GM13976 (cell line): ENCODE data around the gene R3HDM2.
"Not testable (repeated sequence)": the region's sequence is repeated elsewhere in the genome, so short reads cannot be mapped to it uniquely, and the experiment has no call there.

Source experiments
- DNase-seq: peaks from one replicate; pipeline ENCODE4 v3.0.0; 2012; ENCODE audit warnings: low spot score
- CTCF ChIP-seq: IDR thresholded peaks from 2 replicates; pipeline ENCODE4 v1.5.1; 2012; ENCODE audit warnings: borderline replicate concordance, mild to moderate bottlenecking; ENCODE audit not compliant: insufficient read depth; ENCODE audit errors: extremely low read depth, missing control alignments, control extremely low read depth
- in situ Hi-C: fragments of 300-500 bp; cut with MboI; formaldehyde crosslinking; loops from one replicate; pipeline ENCODE4 v1.12.0; 2022; ENCODE audit warnings: low sequenced_read_pairs, mixed read lengths, inconsistent platforms; ENCODE audit not compliant: unreplicated experiment

The R3HDM2 gene

GRCh38 chr12:57444744-57445143 is 13.9 kb upstream of the R3HDM2 start:
- DNase-seq = no peak
- in situ Hi-C loops = no loop called here
- TF ChIP-seq CTCF = no peak

DNA sequence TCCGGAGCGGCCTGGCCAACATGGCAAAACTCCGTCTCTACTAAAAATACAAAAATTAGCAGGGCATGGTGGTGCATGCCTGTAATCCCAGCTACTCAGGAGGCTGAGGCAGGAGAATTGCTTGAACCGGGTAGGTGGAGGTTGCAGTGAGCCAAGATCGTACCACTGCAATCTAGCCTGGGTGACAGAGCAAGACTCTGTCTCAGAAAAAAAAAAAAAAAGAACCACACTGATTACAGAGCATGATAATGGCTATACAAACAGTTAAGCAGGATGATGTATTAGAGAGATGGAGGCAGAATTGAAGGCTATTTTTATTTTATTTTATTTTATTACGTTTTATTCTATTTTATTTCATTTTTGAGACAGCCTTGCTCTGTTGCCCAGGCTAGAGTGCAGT is 13.5 kb upstream of the R3HDM2 start:
- in situ Hi-C loops, DNase-seq: not testable (repeated sequence)

GRCh38 chr12:57441846-57442427 is 11.1 kb upstream of the R3HDM2 start:
- TF ChIP-seq CTCF = no peak
- DNase-seq = no peak
- in situ Hi-C loops = no loop called here

DNA sequence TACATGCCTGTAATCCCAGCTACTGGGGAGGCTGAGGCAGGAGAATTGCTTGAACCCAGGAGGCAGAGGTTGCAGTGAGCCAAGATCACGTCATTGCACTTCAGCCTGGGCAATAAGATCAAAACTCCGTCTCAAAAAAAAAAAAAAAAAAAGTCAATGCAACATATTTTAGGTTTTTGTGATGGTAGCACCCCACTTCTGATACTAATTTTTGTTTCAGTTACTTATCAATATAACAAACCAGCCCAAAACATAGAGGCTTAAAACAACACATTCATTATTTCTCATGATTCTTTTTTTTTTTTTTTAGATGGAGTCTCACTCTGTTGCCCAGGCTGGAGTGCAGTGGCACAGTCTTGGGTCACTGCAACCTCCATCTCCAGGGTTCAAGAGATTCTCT is 10.6 kb upstream of the R3HDM2 start:
- DNase-seq, in situ Hi-C loops: not testable (repeated sequence)

- no peak for DNase-seq
- in situ Hi-C loops = no loop called here
- no peak for TF ChIP-seq CTCF
These were observed 9.0 kb upstream of the R3HDM2 start for GRCh38 chr12:57439762-57440266.

DNA sequence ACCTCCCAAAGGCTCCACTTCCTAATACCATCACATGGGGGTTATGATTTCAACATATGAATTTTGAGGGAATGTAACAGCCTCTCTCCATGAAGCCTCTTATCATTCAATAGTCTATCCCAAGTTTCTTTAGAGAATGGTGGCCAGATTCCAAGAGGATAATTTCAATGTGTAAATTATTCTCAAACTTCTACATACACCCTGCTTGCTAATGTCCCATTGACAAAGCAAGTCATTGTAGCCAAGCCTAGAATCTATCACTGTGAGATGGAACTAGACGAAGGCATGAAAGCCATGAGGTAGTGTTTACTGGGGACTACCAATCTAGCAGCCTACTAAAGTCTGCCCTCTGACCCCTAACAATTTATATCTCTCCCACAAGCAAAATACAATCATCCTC is 7.6 kb upstream of the R3HDM2 start:
- TF ChIP-seq CTCF = no peak
- in situ Hi-C loops = no loop called here
- no peak for DNase-seq

- TF ChIP-seq CTCF = no peak
- in situ Hi-C loops = no loop called here
These were observed 4.5 kb upstream of the R3HDM2 start for GRCh38 chr12:57435293-57435692.

More at GRCh38 chr12:57435293-57435692, 4.5 kb upstream of the R3HDM2 start:
- no peak for DNase-seq
